Activated T-helper 2 cell treated with anti-CD3 and anti-CD28 coated beads, Interferon-gamma antibody, Interleukin-2, Interleukin-4, amounts not matched to agents 10 μg/mL and 5 μg/mL and 100 μg/mL, durations not matched to agents 14 hours and 24 hours and 36 hours (primary cell): ENCODE results near the gene ZNF823. TPM values are rescaled to one million over a fixed set of nuclear protein-coding genes. Genes with fewer than 3 reads are reported as not detected.
"Not testable (repeated sequence)": the region's sequence is repeated elsewhere in the genome, so short reads cannot be mapped to it uniquely, and the experiment has no call there.

Experiments
- DNase-seq: peaks from one replicate; pipeline ENCODE4 v3.0.0; 2021; ENCODE audit warnings: low spot score
- H3K27ac Mint-ChIP-seq: one replicate; pipeline ENCODE4 v1.8.0; 2021; ENCODE audit warnings: mixed read lengths
- H3K27me3 Mint-ChIP-seq: one replicate; pipeline ENCODE4 v1.8.0; 2021; ENCODE audit warnings: low read depth, mixed read lengths
- H3K36me3 Mint-ChIP-seq: one replicate; pipeline ENCODE4 v1.8.0; 2021; ENCODE audit warnings: low read depth, mixed read lengths
- H3K4me1 Mint-ChIP-seq: one replicate; pipeline ENCODE4 v1.8.0; 2021; ENCODE audit warnings: low read depth, mixed read lengths
- H3K4me3 Mint-ChIP-seq: one replicate; pipeline ENCODE4 v1.8.0; 2021; ENCODE audit warnings: low read depth, mild to moderate bottlenecking, moderate library complexity, mixed read lengths
- H3K9me3 Mint-ChIP-seq: one replicate; pipeline ENCODE4 v1.8.0; 2021; ENCODE audit warnings: mixed read lengths
- intact Hi-C: fragments of 100-400 bp; cut with micrococcal nuclease; formaldehyde crosslinking; loops from one replicate; pipeline ENCODE4 v1.15.1; 2023
- total RNA-seq: library from RNA; stranded (reverse); gene quantifications from 2 replicates; pipeline ENCODE4 v1.2.3, GENCODE V29; 2022

The ZNF823 gene
- 3.6 TPM in 2 replicates for total RNA-seq

- DNase-seq: peak; percentile 95
- H3K27me3 Mint-ChIP-seq: peaks cover 2% of the 10 kb centered on the region
- intact Hi-C loops: loop anchor here (1.0 kb wide), 1 partner anchor 28 kb away; no protein-coding TSS in a partner anchor
Observed at GRCh38 chr19:11738746-11739620, at the start of gene ZNF823. Gene ZNF823, minus strand, starts transcription at chr19:11738946. Its CDS starts 127 bp downstream, at chr19:11738819.

GRCh38 chr19:11787536-11787935 is 48.8 kb upstream of the ZNF823 start:
- H3K4me3 Mint-ChIP-seq: no peak overlapping the region
- DNase-seq: no peak
- intact Hi-C loops: no loop called here
- no peaks in the 10 kb centered on the region for H3K27me3 Mint-ChIP-seq
- no peaks in the 10 kb centered on the region for H3K4me1 Mint-ChIP-seq
- peaks cover 26% of the 10 kb centered on the region for H3K36me3 Mint-ChIP-seq
- H3K27ac Mint-ChIP-seq: no peak overlapping the region
- peaks cover 73% of the 10 kb centered on the region for H3K9me3 Mint-ChIP-seq

More at GRCh38 chr19:11738746-11739620, at the start of gene ZNF823:
- H3K27ac Mint-ChIP-seq: peak within 1 kb of the TSS; percentile 86
- H3K4me1 Mint-ChIP-seq: peaks cover 15% of the 10 kb centered on the region
- peaks cover 5% of the 10 kb centered on the region for H3K9me3 Mint-ChIP-seq
- H3K4me3 Mint-ChIP-seq: peak within 1 kb of the TSS; percentile 94
- H3K36me3 Mint-ChIP-seq: peaks cover 14% of the 10 kb centered on the region

- Mint-ChIP-seq H3K27me3 (no peaks in the 10 kb centered on the region), H3K27ac (no peak overlapping the region), H3K4me3 (no peak overlapping the region), H3K36me3 (peaks cover 51% of the 10 kb centered on the region), H3K9me3 (peaks cover 80% of the 10 kb centered on the region), H3K4me1 (no peaks in the 10 kb centered on the region)
- intact Hi-C loops: no loop called here
- no peak for DNase-seq
Observed at GRCh38 chr19:11784356-11784755, 45.6 kb upstream of the ZNF823 start.

- Mint-ChIP-seq H3K36me3 (peaks cover 56% of the 10 kb centered on the region), H3K4me1 (no peaks in the 10 kb centered on the region), H3K9me3 (peaks cover 77% of the 10 kb centered on the region), H3K27ac (no peak overlapping the region), H3K4me3 (no peak overlapping the region), H3K27me3 (no peaks in the 10 kb centered on the region)
- DNase-seq: no peak
- intact Hi-C loops: no loop called here
Observed at GRCh38 chr19:11783767-11784166, 45.0 kb upstream of the ZNF823 start.

- DNase-seq: no peak
- Mint-ChIP-seq H3K36me3 (peaks cover 74% of the 10 kb centered on the region), H3K4me3 (no peak overlapping the region), H3K27ac (no peak overlapping the region), H3K4me1 (no peaks in the 10 kb centered on the region), H3K27me3 (no peaks in the 10 kb centered on the region), H3K9me3 (peaks cover 81% of the 10 kb centered on the region)
- intact Hi-C loops: no loop called here
Observed at GRCh38 chr19:11781295-11782057, 42.7 kb upstream of the ZNF823 start.

GRCh38 chr19:11780431-11781020 is 41.8 kb upstream of the ZNF823 start:
- peaks cover 80% of the 10 kb centered on the region for H3K36me3 Mint-ChIP-seq
- peaks cover 83% of the 10 kb centered on the region for H3K9me3 Mint-ChIP-seq
- DNase-seq: no peak
- H3K27ac Mint-ChIP-seq: no peak overlapping the region
- H3K4me1 Mint-ChIP-seq: no peaks in the 10 kb centered on the region
- no peaks in the 10 kb centered on the region for H3K27me3 Mint-ChIP-seq
- intact Hi-C loops: no loop called here
- H3K4me3 Mint-ChIP-seq: no peak overlapping the region

- H3K9me3 Mint-ChIP-seq: peaks cover 85% of the 10 kb centered on the region
- H3K27ac Mint-ChIP-seq, intact Hi-C loops, H3K4me3 Mint-ChIP-seq, H3K27me3 Mint-ChIP-seq, H3K4me1 Mint-ChIP-seq, DNase-seq: not testable (repeated sequence)
- H3K36me3 Mint-ChIP-seq: peaks cover 81% of the 10 kb centered on the region
Observed at GRCh38 chr19:11776669-11777068, 37.9 kb upstream of the ZNF823 start.

GRCh38 chr19:11771520-11771919 is 32.8 kb upstream of the ZNF823 start:
- H3K4me3 Mint-ChIP-seq, H3K27ac Mint-ChIP-seq, DNase-seq, intact Hi-C loops, H3K27me3 Mint-ChIP-seq, H3K4me1 Mint-ChIP-seq: not testable (repeated sequence)
- Mint-ChIP-seq H3K9me3 (peaks cover 69% of the 10 kb centered on the region), H3K36me3 (peaks cover 68% of the 10 kb centered on the region)

- H3K4me1 Mint-ChIP-seq: peaks cover 11% of the 10 kb centered on the region
- H3K27me3 Mint-ChIP-seq: no peaks in the 10 kb centered on the region
- H3K9me3 Mint-ChIP-seq: peaks cover 60% of the 10 kb centered on the region
- intact Hi-C loops: no loop called here
- H3K4me3 Mint-ChIP-seq: no peak overlapping the region
- no peak overlapping the region for H3K27ac Mint-ChIP-seq
- H3K36me3 Mint-ChIP-seq: peaks cover 61% of the 10 kb centered on the region
- DNase-seq: no peak
Observed at GRCh38 chr19:11769995-11770394, 31.2 kb upstream of the ZNF823 start.

- Mint-ChIP-seq H3K27ac (peak overlapping the region; percentile 78), H3K36me3 (peaks cover 45% of the 10 kb centered on the region), H3K27me3 (peaks cover 3% of the 10 kb centered on the region), H3K4me3 (peak overlapping the region; percentile 96), H3K9me3 (peaks cover 54% of the 10 kb centered on the region), H3K4me1 (peaks cover 11% of the 10 kb centered on the region)
- intact Hi-C loops: loop anchor here (1.0 to 2.0 kb wide), 3 partner anchors 28 to 45 kb away; partner anchors contain the start of gene ZNF491
- peak; percentile 10 for DNase-seq
Observed at GRCh38 chr19:11767633-11768133, 28.9 kb upstream of the ZNF823 start.

GRCh38 chr19:11766597-11767591 is 28.1 kb upstream of the ZNF823 start, which contains the start of gene ZNF441:
Gene ZNF441, plus strand, starts transcription at chr19:11767000. Its CDS starts 194 bp downstream, at chr19:11767194.
- Mint-ChIP-seq H3K9me3 (peaks cover 55% of the 10 kb centered on the region), H3K4me3 (peak within 1 kb of the TSS; percentile 96), H3K27ac (peak within 1 kb of the TSS; percentile 93), H3K4me1 (peaks cover 11% of the 10 kb centered on the region), H3K27me3 (peaks cover 3% of the 10 kb centered on the region), H3K36me3 (peaks cover 40% of the 10 kb centered on the region)
- intact Hi-C loops: loop anchor here (1.0 to 2.0 kb wide), 3 partner anchors 28 to 46 kb away; partner anchors contain the start of gene ZNF491
- DNase-seq: peak; percentile 89
